Natural killer cell treated with Interleukin-12 subunit alpha and Interleukin-12 subunit beta and Interleukin-15 and Interleukin-18, amount 100 ng/mL, for 72 hours (primary cell): ENCODE results near the gene TTC8. TPM values are rescaled to one million over a fixed set of nuclear protein-coding genes. Genes with fewer than 3 reads are reported as not detected.
"Not testable (repeated sequence)": the region's sequence is repeated elsewhere in the genome, so short reads cannot be mapped to it uniquely, and the experiment has no call there.

Experiments used
- ATAC-seq, 2 donors: fragments of 150-1000 bp; cut with Tn5 transposase in 1 of 2; sonication (Bioruptor Pico), chemical (Tn5 transposase) in 1 of 2; 2 replicates each; pipeline ENCODE4 v1.10.0; 2021
- DNase-seq: peaks from one replicate; pipeline ENCODE4 v3.0.0; 2022; ENCODE audit warnings: low spot score
- H3K27ac Mint-ChIP-seq, 2 donors: 1 replicate in 1 of 2; 2 replicates in 1 of 2; pipeline ENCODE4 v1.8.0; 2022; ENCODE audit warnings: mixed read lengths in 2 of 2, mild to moderate bottlenecking in 1 of 2, moderate library complexity in 1 of 2
- H3K27me3 Mint-ChIP-seq, 2 donors: 1 replicate in 1 of 2; 2 replicates in 1 of 2; pipeline ENCODE4 v1.8.0; 2022; ENCODE audit warnings: mixed read lengths in 2 of 2
- H3K36me3 Mint-ChIP-seq: one replicate; pipeline ENCODE4 v1.8.0; 2022; ENCODE audit warnings: mixed read lengths
- H3K4me1 Mint-ChIP-seq, 2 donors: 1 replicate in 1 of 2; 2 replicates in 1 of 2; pipeline ENCODE4 v1.8.0; 2022; ENCODE audit warnings: low read depth in 2 of 2, mixed read lengths in 2 of 2, mild to moderate bottlenecking in 1 of 2
- H3K4me3 Mint-ChIP-seq: one replicate; pipeline ENCODE4 v1.8.0; 2022; ENCODE audit warnings: mixed read lengths
- H3K9me3 Mint-ChIP-seq: 2 replicates; pipeline ENCODE4 v1.8.0; 2022; ENCODE audit warnings: mixed read lengths
- total RNA-seq, 2 donors: library from RNA; stranded (reverse); gene quantifications; one replicate each; pipeline ENCODE4 v1.2.3, GENCODE V29; 2022

The TTC8 gene
- total RNA-seq, 2 donors from 2014 or later = 1.9 to 4.2 TPM

GRCh38 chr14:88859118-88859517 lies 34.7 kb downstream of the TTC8 start:
- H3K27me3 Mint-ChIP-seq, H3K4me1 Mint-ChIP-seq, ATAC-seq, H3K27ac Mint-ChIP-seq, H3K4me3 Mint-ChIP-seq, H3K36me3 Mint-ChIP-seq, DNase-seq, H3K9me3 Mint-ChIP-seq: not testable (repeated sequence)

DNA sequence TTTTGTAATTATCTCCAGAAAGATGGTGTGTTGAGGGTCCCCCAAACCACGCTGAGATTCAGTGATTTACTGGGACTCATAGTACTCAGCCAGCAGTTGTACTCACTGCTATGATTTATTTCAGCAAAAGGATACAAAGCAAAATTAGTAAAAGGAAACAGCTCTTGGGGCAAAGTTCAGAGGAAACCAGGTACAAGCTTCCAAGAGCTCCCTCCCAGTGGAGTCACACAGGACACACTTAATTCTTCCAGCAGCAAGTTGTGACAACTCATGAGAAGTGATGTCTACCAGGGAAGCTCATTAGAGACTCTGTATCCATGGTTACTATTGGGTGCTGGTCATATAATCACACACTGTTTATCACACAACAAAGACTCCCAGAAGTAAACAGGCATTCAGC lies 38.7 kb downstream of the TTC8 start:
- Mint-ChIP-seq H3K36me3 (no peaks in the 10 kb centered on the region), H3K27ac (no peak overlapping the region), H3K9me3 (peaks cover 3% of the 10 kb centered on the region), H3K4me1 (no peaks in the 10 kb centered on the region), H3K27me3 (no peaks in the 10 kb centered on the region), H3K4me3 (no peak overlapping the region)
- no peak for ATAC-seq
- no peak for DNase-seq

DNA sequence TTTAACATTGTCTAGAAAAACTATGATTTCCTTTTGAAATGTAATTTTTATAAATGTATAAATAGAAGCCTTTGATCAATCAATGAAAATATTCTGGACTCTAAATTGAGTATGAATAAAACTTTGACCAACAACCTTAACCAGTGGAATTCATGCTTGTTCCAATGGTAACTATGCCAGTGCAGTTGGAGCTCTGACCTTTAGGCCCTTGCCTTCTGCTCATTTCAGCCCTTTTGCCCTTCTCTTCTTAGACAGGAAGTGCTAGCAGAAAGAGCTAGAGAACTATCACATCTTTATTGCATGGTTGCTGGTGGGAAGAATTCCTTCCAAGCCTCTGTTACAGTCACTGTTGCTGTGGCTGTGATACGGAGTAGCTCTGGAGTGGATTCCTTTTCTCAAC lies 39.7 kb downstream of the TTC8 start:
- Mint-ChIP-seq H3K4me1 (no peaks in the 10 kb centered on the region), H3K4me3 (no peak overlapping the region)

DNA sequence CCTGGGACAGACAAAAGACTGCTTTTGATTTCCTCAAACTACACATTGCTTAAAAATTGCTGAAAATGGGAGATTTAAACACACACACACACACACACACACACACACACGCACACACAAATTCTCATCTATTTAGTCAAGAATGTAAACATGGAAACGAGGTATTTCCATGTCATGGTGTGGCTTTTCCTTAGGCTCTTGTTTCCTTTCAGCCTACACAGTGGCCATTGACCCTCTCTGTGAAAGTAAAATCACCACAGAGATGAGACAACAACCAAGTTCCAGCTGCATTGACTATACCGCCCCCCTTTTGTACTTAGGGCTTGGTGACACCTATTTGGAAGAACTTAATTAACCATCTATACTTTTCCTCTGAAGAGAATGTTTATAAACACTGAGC lies 41.9 kb downstream of the TTC8 start:
- Mint-ChIP-seq H3K9me3 (no peaks in the 10 kb centered on the region), H3K27me3 (no peaks in the 10 kb centered on the region), H3K4me1 (no peaks in the 10 kb centered on the region), H3K27ac (no peak overlapping the region), H3K4me3 (no peak overlapping the region), H3K36me3 (no peaks in the 10 kb centered on the region)
- DNase-seq (no peak), ATAC-seq (no peak)

More for the DNA sequence above, 39.7 kb downstream of the TTC8 start:
- DNase-seq (no peak), ATAC-seq (no peak)
- Mint-ChIP-seq H3K27ac (no peak overlapping the region), H3K9me3 (peaks cover 1% of the 10 kb centered on the region), H3K36me3 (no peaks in the 10 kb centered on the region), H3K27me3 (no peaks in the 10 kb centered on the region)

GRCh38 chr14:88868558-88869159 lies 44.2 kb downstream of the TTC8 start:
- ATAC-seq (no peak), DNase-seq (no peak)
- Mint-ChIP-seq H3K27me3 (no peaks in the 10 kb centered on the region), H3K36me3 (no peaks in the 10 kb centered on the region), H3K4me3 (no peak overlapping the region), H3K9me3 (no peaks in the 10 kb centered on the region), H3K27ac (no peak overlapping the region), H3K4me1 (no peaks in the 10 kb centered on the region)

DNA sequence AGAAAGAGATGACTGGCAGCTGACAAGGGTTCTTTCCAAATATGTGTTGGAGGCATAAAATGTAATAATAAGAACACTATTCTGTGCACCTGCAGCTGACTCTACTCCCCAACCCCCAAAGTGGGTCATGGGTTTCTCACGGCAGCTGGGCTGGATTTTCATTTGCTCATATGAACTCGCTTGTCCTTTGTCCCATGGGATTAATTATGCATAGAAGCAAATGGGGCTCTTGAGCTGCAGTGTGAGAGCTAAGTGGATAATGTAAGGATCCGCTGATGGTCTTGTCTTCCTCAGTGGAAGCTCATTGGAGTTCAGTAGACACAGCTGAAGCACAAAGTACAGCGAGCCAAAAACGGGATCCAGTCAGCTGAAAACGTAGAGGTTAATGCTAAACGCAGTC lies 46.3 kb downstream of the TTC8 start:
- H3K27ac Mint-ChIP-seq = no peak overlapping the region
- H3K27me3 Mint-ChIP-seq = no peaks in the 10 kb centered on the region
- no peaks in the 10 kb centered on the region for H3K36me3 Mint-ChIP-seq
- ATAC-seq (no peak), DNase-seq (no peak)
- H3K4me1 Mint-ChIP-seq = no peaks in the 10 kb centered on the region
- H3K9me3 Mint-ChIP-seq = no peaks in the 10 kb centered on the region
- no peak overlapping the region for H3K4me3 Mint-ChIP-seq

- Mint-ChIP-seq H3K27ac (no peak overlapping the region), H3K27me3 (no peaks in the 10 kb centered on the region), H3K4me3 (no peak overlapping the region), H3K4me1 (no peaks in the 10 kb centered on the region), H3K9me3 (no peaks in the 10 kb centered on the region), H3K36me3 (no peaks in the 10 kb centered on the region)
- DNase-seq (no peak), ATAC-seq (no peak)
These were observed 47.0 kb downstream of the TTC8 start for GRCh38 chr14:88871429-88871828.

DNA sequence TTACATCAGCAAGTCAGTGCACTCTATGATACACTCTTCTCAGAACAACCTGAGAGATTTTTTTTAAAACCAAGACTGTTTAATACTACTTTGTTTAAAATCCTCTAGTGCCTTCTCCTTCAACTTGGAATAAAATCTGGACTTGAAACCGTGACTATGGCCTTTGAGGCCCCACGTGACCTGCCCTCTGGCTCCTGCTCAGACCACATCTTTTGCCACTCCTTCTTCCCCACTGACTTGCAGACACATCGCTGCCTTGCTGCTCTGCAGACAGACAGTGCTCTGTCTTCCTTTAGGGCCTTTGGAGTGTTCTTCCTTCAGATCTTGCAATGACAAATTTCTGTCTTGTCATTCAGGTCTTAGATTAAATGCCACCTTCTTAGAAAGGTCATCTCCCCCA lies 48.5 kb downstream of the TTC8 start:
- DNase-seq (no peak), ATAC-seq (no peak)
- no peak overlapping the region for H3K27ac Mint-ChIP-seq
- H3K36me3 Mint-ChIP-seq = no peaks in the 10 kb centered on the region
- no peaks in the 10 kb centered on the region for H3K27me3 Mint-ChIP-seq
- no peaks in the 10 kb centered on the region for H3K4me1 Mint-ChIP-seq
- H3K9me3 Mint-ChIP-seq = no peaks in the 10 kb centered on the region
- H3K4me3 Mint-ChIP-seq = no peak overlapping the region

DNA sequence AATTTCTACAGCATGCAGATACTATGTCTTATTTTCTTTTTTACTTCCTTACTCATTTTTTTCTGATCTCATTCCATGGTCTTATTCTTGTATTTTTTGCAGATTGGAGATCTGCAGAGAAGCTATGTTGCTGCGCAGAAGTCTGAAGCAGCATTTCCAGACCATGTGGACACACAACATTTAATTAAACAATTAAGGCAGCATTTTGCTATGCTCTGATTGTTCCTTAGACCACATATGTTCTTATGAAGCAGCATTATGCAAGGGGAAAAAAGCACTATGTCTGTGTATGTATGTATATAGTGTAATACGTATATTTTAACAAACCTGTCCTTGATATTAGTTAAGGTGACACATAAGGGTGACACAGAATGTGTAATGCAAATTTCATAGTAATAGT lies 52.7 kb downstream of the TTC8 start:
- H3K4me1 Mint-ChIP-seq = no peaks in the 10 kb centered on the region
- no peak overlapping the region for H3K27ac Mint-ChIP-seq
- peaks cover 5% of the 10 kb centered on the region for H3K9me3 Mint-ChIP-seq
- peaks cover 9% of the 10 kb centered on the region for H3K36me3 Mint-ChIP-seq
- ATAC-seq = no peak
- no peak for DNase-seq
- H3K27me3 Mint-ChIP-seq = no peaks in the 10 kb centered on the region
- H3K4me3 Mint-ChIP-seq = no peak overlapping the region

DNA sequence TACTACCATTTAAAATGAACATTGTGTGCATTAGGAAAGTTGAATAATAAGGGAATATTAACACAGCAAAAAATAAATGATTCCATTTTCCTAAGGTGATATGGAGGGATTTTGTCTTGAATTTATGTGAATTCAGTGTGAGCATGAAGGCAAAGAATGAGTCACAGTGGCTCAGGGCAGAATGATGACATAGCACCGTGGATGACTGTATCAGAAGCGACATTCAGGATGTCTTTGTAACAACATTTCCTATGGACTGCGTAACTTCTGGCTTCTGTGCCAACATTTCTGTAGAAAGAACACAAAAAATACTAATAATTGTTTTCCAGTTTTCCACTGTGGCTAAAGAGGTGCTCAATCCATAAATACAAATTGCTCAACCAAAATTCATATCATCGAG lies 54.6 kb downstream of the TTC8 start:
- Mint-ChIP-seq H3K36me3 (peaks cover 21% of the 10 kb centered on the region), H3K4me1 (no peaks in the 10 kb centered on the region), H3K27me3 (peaks cover 0 to 5% of the 10 kb centered on the region in 2 donors)

DNA sequence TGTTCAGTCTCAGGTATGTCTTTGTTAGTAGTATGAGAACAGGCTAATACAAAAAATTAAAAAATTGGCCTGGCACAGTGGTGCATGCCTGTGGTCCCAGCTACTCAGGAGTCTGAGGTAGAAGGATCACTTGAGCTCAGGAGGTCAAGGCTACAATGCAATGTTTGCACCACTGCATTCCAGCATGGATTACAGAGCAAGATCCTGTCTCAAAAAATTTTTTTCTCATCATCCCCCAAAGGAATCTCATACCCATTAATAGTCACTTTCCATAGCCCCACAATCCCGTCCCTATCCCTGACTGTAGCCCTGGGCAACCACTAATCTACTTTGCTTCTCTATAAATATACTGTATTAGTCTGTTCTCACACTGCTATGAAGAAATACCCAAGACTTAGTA lies 57.8 kb downstream of the TTC8 start:
- Mint-ChIP-seq H3K27me3 (peaks cover 8 to 32% of the 10 kb centered on the region in 2 donors), H3K36me3 (peaks cover 21% of the 10 kb centered on the region), H3K4me3 (no peak overlapping the region), H3K27ac (no peak overlapping the region), H3K4me1 (no peaks in the 10 kb centered on the region), H3K9me3 (peaks cover 14% of the 10 kb centered on the region)
- DNase-seq (no peak), ATAC-seq (no peak)

More for the DNA sequence above, 54.6 kb downstream of the TTC8 start:
- DNase-seq (no peak), ATAC-seq (no peak)
- Mint-ChIP-seq H3K9me3 (peaks cover 14% of the 10 kb centered on the region), H3K4me3 (no peak overlapping the region), H3K27ac (no peak overlapping the region)

GRCh38 chr14:88895116-88895515 lies 70.7 kb downstream of the TTC8 start:
- no peak overlapping the region for H3K4me3 Mint-ChIP-seq
- H3K27me3 Mint-ChIP-seq = peaks cover 23 to 39% of the 10 kb centered on the region in 2 donors
- H3K36me3 Mint-ChIP-seq = no peaks in the 10 kb centered on the region
- no peak overlapping the region for H3K27ac Mint-ChIP-seq
- no peak for DNase-seq
- no peaks in the 10 kb centered on the region for H3K9me3 Mint-ChIP-seq
- no peak for ATAC-seq
- no peaks in the 10 kb centered on the region for H3K4me1 Mint-ChIP-seq

DNA sequence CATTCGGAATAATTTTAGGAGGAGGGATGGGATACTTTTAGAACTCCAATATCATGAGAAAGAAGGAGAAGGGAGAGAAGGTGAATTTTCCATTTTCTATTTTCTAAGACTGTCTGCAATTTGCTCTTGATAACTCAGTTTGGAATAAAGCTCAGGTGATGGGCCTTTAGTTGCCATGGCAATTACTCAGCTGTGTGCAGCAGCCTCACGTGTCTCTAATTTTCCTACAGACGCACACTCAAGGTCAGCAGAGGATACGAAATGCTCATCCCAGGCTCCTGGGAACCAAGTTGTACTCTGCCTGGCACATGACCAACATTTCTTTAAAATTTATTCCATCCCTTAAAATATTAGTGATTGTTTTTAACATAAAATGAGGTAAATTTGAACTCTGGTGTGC lies 76.7 kb downstream of the TTC8 start:
- peaks cover 15 to 18% of the 10 kb centered on the region in 2 donors for H3K27me3 Mint-ChIP-seq
- no peaks in the 10 kb centered on the region for H3K4me1 Mint-ChIP-seq
- no peak overlapping the region for H3K27ac Mint-ChIP-seq
- H3K36me3 Mint-ChIP-seq = no peaks in the 10 kb centered on the region
- DNase-seq = no peak
- H3K4me3 Mint-ChIP-seq = no peak overlapping the region
- H3K9me3 Mint-ChIP-seq = no peaks in the 10 kb centered on the region
- ATAC-seq = no peak

GRCh38 chr14:88901991-88902390 lies 77.5 kb downstream of the TTC8 start:
- H3K36me3 Mint-ChIP-seq = no peaks in the 10 kb centered on the region
- ATAC-seq (no peak), DNase-seq (no peak)
- no peak overlapping the region for H3K27ac Mint-ChIP-seq
- H3K4me1 Mint-ChIP-seq = no peaks in the 10 kb centered on the region
- H3K27me3 Mint-ChIP-seq = peaks cover 15 to 21% of the 10 kb centered on the region in 2 donors
- H3K9me3 Mint-ChIP-seq = no peaks in the 10 kb centered on the region
- H3K4me3 Mint-ChIP-seq = no peak overlapping the region

DNA sequence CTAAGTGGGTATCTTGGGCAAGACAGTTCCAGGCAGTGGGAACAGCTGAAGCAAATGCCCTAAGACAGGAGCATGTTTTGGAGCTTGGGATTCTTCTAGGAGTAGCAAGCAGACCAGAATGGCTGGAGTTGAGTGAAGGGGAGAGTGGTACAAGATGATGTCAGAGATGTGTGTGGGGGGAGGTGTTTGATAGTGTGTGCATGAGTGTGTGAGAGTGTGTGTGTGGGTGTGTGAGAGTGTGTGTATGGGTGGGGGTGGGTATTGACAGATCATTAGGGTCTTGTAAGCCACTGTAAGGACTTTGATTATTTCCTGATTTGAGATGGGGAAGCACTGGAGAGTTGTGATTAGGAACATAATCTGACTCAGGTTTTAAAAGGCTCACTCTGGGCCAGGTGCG lies 78.4 kb downstream of the TTC8 start:
- H3K4me1 Mint-ChIP-seq = no peaks in the 10 kb centered on the region
- H3K27ac Mint-ChIP-seq = no peak overlapping the region
- no peak for ATAC-seq
- H3K4me3 Mint-ChIP-seq = no peak overlapping the region
- H3K36me3 Mint-ChIP-seq = peaks cover 2% of the 10 kb centered on the region
- H3K27me3 Mint-ChIP-seq = peaks cover 15 to 21% of the 10 kb centered on the region in 2 donors
- no peak for DNase-seq
- H3K9me3 Mint-ChIP-seq = no peaks in the 10 kb centered on the region
